22Rv1 (cell line): ENCODE data around the gene DNM3.

Source experiments
- CTCF ChIP-seq: fragments of 450-650 bp; IDR thresholded peaks from 2 replicates; pipeline ENCODE4 v1.5.1; 2017; ENCODE audit warnings: mild to moderate bottlenecking
- ZFX ChIP-seq: fragments of 450-650 bp; IDR thresholded peaks from 2 replicates; pipeline ENCODE4 v1.6.1; 2017; ENCODE audit warnings: antibody characterized with exemption, borderline replicate concordance

GRCh38 chr1:172206256-172206655, 365.0 kb downstream of the DNM3 start:
- TF ChIP-seq CTCF (no peak), ZFX (no peak)
